ENCODE measurements around the gene HLA-DPB1.

Gene HLA-DPB1

DNA sequence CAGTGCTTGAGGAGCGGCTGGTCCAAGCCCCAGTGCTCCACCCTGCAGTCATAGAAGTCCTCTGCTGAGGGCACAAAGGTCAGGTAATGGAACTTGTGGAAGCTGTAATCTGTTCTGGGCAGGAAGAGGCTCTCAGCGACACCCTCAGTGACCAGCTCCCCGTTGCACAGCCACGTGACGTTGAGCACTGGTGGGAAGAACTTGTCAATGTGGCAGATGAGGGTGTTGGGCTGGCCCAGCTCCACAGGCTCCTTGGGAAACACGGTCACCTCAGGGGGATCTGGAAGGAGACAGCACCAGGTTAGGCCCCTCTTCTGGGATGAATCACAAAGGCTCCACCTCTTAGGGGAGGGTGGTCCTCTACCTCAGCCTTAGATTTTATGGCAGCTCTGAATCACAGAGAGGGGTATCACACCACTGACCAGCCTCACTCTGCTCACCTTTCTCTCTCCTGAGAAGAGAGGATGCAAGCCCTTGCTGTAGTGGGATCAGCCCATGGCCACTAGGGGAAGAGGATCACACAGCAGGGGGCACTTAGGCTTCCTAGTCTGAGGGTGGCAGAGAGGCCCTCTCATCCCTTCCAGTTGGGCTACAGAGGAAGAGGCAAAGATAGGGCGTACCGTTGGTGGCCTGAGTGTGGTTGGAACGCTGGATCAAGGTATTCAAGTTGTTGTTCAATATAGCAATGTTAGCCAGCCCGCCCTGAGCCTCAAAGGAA, 6.6 kb upstream of the HLA-DPB1 start:
- TF ChIP-seq CTBP1 (IDR thresholded peaks at IDR 0.05; ENCODE audit: borderline replicate concordance) (no peak), LEF1 (IDR thresholded peaks at IDR 0.05; ENCODE audit: borderline replicate concordance) (no peak), L3MBTL2 (conservative IDR thresholded peaks at IDR 0.05) (no peak), FOXK2 (IDR thresholded peaks at IDR 0.05) (no peak), ELF4 (IDR thresholded peaks at IDR 0.05) (no peak), HDGF (IDR thresholded peaks at IDR 0.05; ENCODE audit: borderline replicate concordance) (no peak), FOXA1 (IDR thresholded peaks at IDR 0.05) (no peak), NFRKB (IDR thresholded peaks at IDR 0.05) (no peak), FOXM1 (IDR thresholded peaks at IDR 0.05; ENCODE audit: borderline replicate concordance) (no peak), SP1 (IDR thresholded peaks at IDR 0.05) (no peak), SUZ12 (IDR thresholded peaks at IDR 0.05) (no peak), ZNF384 (IDR thresholded peaks at IDR 0.05) (no peak), ARNT (IDR thresholded peaks at IDR 0.05) (no peak)
- TF ChIP-seq, protein P1, sequence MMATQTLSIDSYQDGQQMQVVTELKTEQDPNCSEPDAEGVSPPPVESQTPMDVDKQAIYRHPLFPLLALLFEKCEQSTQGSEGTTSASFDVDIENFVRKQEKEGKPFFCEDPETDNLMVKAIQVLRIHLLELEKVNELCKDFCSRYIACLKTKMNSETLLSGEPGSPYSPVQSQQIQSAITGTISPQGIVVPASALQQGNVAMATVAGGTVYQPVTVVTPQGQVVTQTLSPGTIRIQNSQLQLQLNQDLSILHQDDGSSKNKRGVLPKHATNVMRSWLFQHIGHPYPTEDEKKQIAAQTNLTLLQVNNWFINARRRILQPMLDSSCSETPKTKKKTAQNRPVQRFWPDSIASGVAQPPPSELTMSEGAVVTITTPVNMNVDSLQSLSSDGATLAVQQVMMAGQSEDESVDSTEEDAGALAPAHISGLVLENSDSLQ (IDR thresholded peaks at IDR 0.05) = no peak
- DNase-seq (ENCODE audit: extremely low spot score) = no peak
- CTCF ChIA-PET = interaction anchor here (0.6 kb wide), 1 partner anchor 20 kb away, joined by 3 read pairs; no protein-coding TSS in a partner anchor
- POLR2A ChIA-PET = no interaction called here

DNA sequence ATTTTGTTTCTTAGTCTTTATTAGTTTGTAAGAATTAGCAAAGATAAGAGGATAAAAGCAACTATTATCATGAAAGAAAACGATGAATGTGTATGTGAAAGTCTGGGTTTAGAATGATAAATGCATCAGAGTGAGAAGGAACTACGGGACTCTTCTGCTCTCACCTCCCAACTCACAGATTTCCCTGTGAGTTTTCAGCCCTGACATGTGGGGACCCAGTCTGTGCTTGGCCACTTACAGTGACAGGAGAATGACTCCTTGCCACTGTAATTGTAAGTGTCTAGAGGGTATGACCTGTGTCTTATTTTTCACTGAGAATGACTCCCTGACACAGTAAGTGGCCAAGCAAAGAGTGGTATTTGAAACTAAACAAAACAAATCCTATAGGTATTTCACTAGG, 4.9 kb upstream of the HLA-DPB1 start:
- ChIA-PET CTCF (no interaction called here), POLR2A (no interaction called here)
- DNase-seq (ENCODE audit: extremely low spot score) = no peak
- TF ChIP-seq BHLHE40 (IDR thresholded peaks at IDR 0.05; ENCODE audit: borderline replicate concordance) (no peak), NFRKB (IDR thresholded peaks at IDR 0.05) (no peak), SP1 (IDR thresholded peaks at IDR 0.05) (no peak), ELF4 (IDR thresholded peaks at IDR 0.05) (no peak), CTBP1 (IDR thresholded peaks at IDR 0.05; ENCODE audit: borderline replicate concordance) (no peak), FOXA1 (IDR thresholded peaks at IDR 0.05) (no peak), L3MBTL2 (conservative IDR thresholded peaks at IDR 0.05) (no peak)

- ChIA-PET CTCF (no interaction called here), POLR2A (interaction anchor here (1.4 kb wide), 1 partner anchor 233 kb away, joined by 3 read pairs; the partner anchor contains the start of gene TAP2)
- TF ChIP-seq NFRKB (IDR thresholded peaks at IDR 0.05) = no peak
- no peak for TF ChIP-seq BHLHE40 (IDR thresholded peaks at IDR 0.05; ENCODE audit: borderline replicate concordance)
- TF ChIP-seq ELF4 (IDR thresholded peaks at IDR 0.05) = no peak
- TF ChIP-seq ARNT (IDR thresholded peaks at IDR 0.05) = no peak
- TF ChIP-seq HDGF (IDR thresholded peaks at IDR 0.05; ENCODE audit: borderline replicate concordance) = no peak
- no peak for TF ChIP-seq FOXA1 (IDR thresholded peaks at IDR 0.05)
- TF ChIP-seq ZNF384 (IDR thresholded peaks at IDR 0.05) = no peak
- TF ChIP-seq, protein P1 (IDR thresholded peaks at IDR 0.05) = no peak
- no peak for TF ChIP-seq L3MBTL2 (conservative IDR thresholded peaks at IDR 0.05)
- TF ChIP-seq SUZ12 (IDR thresholded peaks at IDR 0.05) = no peak
- no peak for TF ChIP-seq LEF1 (IDR thresholded peaks at IDR 0.05; ENCODE audit: borderline replicate concordance)
- no peak for TF ChIP-seq TARDBP (IDR thresholded peaks at IDR 0.05)
- TF ChIP-seq FOXK2 (IDR thresholded peaks at IDR 0.05) = no peak
- TF ChIP-seq FOXM1 (IDR thresholded peaks at IDR 0.05; ENCODE audit: borderline replicate concordance) = no peak
- TF ChIP-seq SP1 (IDR thresholded peaks at IDR 0.05) = no peak
- no peak for TF ChIP-seq CTBP1 (IDR thresholded peaks at IDR 0.05; ENCODE audit: borderline replicate concordance)
- no peak for DNase-seq (ENCODE audit: extremely low spot score)
These were observed 4.2 kb upstream of the HLA-DPB1 start for GRCh38 chr6:33071569-33071968.

DNA sequence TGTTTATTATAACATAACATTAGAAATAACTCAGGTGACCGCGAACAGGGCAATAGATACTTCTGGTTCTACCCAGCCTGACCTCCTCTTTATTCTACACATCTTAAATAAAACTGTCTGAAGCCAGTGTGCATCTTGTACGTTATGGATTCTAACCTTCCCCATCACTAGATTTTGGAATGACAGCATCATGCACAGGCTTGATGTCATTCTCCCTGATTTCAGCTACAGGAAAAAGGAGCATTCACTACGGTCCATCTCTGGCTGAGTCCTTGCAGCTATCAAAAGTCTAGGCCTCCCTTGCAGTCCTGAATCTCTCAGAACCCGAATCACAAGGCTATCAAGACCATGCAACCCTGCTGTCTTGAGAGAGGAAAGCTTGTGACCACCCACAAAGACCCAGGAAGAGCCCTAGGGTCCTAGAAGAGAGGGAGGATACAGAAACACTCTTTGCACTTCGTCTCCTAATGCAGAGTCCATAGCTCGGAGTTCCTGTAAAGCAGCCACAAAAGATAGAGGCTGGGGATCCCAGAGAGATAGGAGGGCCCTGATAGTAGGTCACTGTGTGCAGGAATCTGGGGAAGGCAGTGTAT, 3.2 kb upstream of the HLA-DPB1 start:
- DNase-seq (ENCODE audit: extremely low spot score) = no peak
- ChIA-PET POLR2A (interaction anchor here (1.1 to 1.4 kb wide), 2 partner anchors 17 to 234 kb away, joined by 3 read pairs; partner anchors contain the start of gene TAP2), CTCF (interaction anchor here (0.6 to 1.2 kb wide), 4 partner anchors 8 to 124 kb away, joined by 3 read pairs; no protein-coding TSS in a partner anchor)
- TF ChIP-seq, protein P1 (IDR thresholded peaks at IDR 0.05) = no peak
- TF ChIP-seq FOXA1 (IDR thresholded peaks at IDR 0.05) (no peak), FOXK2 (IDR thresholded peaks at IDR 0.05) (no peak), ELF4 (IDR thresholded peaks at IDR 0.05) (no peak), ARNT (IDR thresholded peaks at IDR 0.05) (no peak), SUZ12 (IDR thresholded peaks at IDR 0.05) (no peak), LEF1 (IDR thresholded peaks at IDR 0.05; ENCODE audit: borderline replicate concordance) (no peak), ZNF384 (IDR thresholded peaks at IDR 0.05) (no peak), FOXM1 (IDR thresholded peaks at IDR 0.05; ENCODE audit: borderline replicate concordance) (no peak), NFRKB (IDR thresholded peaks at IDR 0.05) (no peak), L3MBTL2 (conservative IDR thresholded peaks at IDR 0.05) (no peak), CTBP1 (IDR thresholded peaks at IDR 0.05; ENCODE audit: borderline replicate concordance) (no peak), HDGF (IDR thresholded peaks at IDR 0.05; ENCODE audit: borderline replicate concordance) (no peak), SP1 (IDR thresholded peaks at IDR 0.05) (no peak), TARDBP (IDR thresholded peaks at IDR 0.05) (no peak), BHLHE40 (IDR thresholded peaks at IDR 0.05; ENCODE audit: borderline replicate concordance) (no peak)

- POLR2A ChIA-PET = no interaction called here
- CTCF ChIA-PET = interaction anchor here (0.6 to 1.2 kb wide), 4 partner anchors 9 to 124 kb away, joined by 3 read pairs; no protein-coding TSS in a partner anchor
- TF ChIP-seq, protein P1 (IDR thresholded peaks at IDR 0.05) = no peak
- TF ChIP-seq FOXK2 (IDR thresholded peaks at IDR 0.05) (no peak), ELF4 (IDR thresholded peaks at IDR 0.05) (no peak), FOXA1 (IDR thresholded peaks at IDR 0.05) (no peak), FOXM1 (IDR thresholded peaks at IDR 0.05; ENCODE audit: borderline replicate concordance) (no peak), LEF1 (IDR thresholded peaks at IDR 0.05; ENCODE audit: borderline replicate concordance) (no peak), TARDBP (IDR thresholded peaks at IDR 0.05) (no peak), ZNF384 (IDR thresholded peaks at IDR 0.05) (no peak), HDGF (IDR thresholded peaks at IDR 0.05; ENCODE audit: borderline replicate concordance) (no peak), ARNT (IDR thresholded peaks at IDR 0.05) (no peak), SP1 (IDR thresholded peaks at IDR 0.05) (no peak), BHLHE40 (IDR thresholded peaks at IDR 0.05; ENCODE audit: borderline replicate concordance) (no peak), L3MBTL2 (conservative IDR thresholded peaks at IDR 0.05) (no peak), CTBP1 (IDR thresholded peaks at IDR 0.05; ENCODE audit: borderline replicate concordance) (no peak), NFRKB (IDR thresholded peaks at IDR 0.05) (no peak), SUZ12 (IDR thresholded peaks at IDR 0.05) (no peak)
- peak; percentile 62 for DNase-seq (ENCODE audit: extremely low spot score)
These were observed 2.3 kb upstream of the HLA-DPB1 start, which contains the start of gene HLA-DPA1 for GRCh38 chr6:33073431-33073871. TSS of gene HLA-DPA1 (minus strand) at chr6:33073649.

Data from HEK293T (cell line).